ENCODE data around the gene VANGL1.

VANGL1 gene

DNA sequence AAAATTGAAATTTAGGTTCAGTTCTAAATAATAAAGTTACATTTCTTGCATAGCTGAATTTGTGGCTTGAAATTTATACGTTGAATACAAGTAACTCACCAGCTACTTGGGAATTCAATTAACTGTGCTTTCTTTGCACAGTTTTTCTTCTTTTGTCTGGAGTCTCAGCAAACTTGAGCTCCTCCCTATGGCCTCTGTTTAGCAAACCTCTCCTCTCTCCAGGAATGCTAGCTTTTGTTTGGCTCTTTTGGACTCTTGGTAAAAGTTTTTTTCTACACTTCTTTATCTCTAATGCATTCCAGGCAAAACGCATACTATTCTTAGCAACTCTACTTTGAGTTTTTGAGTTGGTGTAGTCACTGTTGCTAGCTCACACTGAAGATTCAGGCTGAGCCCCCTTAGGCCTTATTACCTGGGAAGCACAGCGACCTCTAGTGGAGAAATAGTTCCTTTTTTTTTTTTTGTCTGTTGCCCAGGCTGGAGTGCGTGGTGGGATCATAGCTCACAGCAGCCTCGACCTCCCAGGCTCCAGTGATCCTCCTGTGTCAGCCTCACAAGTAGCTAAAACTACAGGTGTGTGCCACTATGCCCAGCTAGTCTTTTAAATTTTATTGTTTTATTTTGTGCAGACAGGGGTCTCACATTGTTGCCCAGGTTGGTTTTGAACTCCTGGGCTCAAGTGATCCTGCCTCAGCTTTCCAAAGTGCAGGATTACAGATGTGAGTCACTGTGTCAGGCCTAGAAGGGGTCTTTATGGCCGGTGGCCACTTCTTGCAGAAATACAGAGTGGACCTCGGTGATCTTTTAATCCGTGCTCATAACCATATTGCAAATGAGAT lies 65.0 kb downstream of the VANGL1 start:
- peak; percentile 6 to 10 for DNase-seq (ENCODE audit: low read depth in 1 of 2, low spot score in 1 of 2)
- H3K27ac ChIP-seq (replicated peaks): no peak overlapping the region

DNA sequence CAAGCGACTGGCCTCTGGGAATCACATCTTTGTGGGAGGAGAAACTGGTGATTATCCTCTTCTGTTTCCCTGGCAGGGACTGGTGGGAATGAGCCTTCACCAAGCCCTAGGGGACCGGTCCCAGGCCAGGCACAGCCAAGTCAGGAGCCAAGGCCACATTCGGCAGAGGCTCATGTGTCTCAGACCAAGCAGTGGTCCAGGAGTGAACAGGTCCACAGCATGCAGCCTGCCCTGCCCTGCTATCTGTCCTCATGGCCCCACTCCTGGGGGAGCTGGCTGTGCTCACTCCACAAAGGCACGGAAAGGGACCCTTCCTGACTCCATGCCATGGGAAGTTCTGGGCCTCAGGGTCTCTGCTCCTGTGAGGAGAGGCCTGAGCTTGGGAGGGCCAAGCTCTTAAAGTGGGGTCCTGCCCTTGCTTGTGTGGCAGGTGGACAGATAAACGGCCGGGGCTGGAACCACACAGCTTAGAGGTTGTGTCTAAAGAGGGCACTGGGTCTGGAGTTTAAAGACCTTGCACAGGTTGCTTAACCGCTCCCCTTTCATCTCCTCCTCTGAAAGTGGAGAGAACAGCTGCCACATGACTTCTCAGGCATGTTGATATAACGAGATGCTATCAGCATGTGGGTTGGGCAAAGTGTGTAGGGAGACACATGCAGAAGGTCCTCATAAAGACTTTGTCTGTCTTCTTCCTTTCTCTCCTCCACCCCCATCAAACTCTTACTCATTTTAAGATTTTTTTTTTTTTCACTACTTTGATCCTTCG lies 69.3 kb downstream of the VANGL1 start:
- no peak for DNase-seq (ENCODE audit: low read depth in 1 of 2, low spot score in 1 of 2)
- Histone ChIP-seq H3K27me3 (ENCODE audit: insufficient read depth, poor library complexity, severe bottlenecking) (peaks cover under 1% of the 10 kb centered on the region), H3K27ac (replicated peaks) (no peak overlapping the region), H3K4me3 (replicated peaks; ENCODE audit: insufficient read depth, low read length) (no peak overlapping the region)
- TF ChIP-seq, protein P1, sequence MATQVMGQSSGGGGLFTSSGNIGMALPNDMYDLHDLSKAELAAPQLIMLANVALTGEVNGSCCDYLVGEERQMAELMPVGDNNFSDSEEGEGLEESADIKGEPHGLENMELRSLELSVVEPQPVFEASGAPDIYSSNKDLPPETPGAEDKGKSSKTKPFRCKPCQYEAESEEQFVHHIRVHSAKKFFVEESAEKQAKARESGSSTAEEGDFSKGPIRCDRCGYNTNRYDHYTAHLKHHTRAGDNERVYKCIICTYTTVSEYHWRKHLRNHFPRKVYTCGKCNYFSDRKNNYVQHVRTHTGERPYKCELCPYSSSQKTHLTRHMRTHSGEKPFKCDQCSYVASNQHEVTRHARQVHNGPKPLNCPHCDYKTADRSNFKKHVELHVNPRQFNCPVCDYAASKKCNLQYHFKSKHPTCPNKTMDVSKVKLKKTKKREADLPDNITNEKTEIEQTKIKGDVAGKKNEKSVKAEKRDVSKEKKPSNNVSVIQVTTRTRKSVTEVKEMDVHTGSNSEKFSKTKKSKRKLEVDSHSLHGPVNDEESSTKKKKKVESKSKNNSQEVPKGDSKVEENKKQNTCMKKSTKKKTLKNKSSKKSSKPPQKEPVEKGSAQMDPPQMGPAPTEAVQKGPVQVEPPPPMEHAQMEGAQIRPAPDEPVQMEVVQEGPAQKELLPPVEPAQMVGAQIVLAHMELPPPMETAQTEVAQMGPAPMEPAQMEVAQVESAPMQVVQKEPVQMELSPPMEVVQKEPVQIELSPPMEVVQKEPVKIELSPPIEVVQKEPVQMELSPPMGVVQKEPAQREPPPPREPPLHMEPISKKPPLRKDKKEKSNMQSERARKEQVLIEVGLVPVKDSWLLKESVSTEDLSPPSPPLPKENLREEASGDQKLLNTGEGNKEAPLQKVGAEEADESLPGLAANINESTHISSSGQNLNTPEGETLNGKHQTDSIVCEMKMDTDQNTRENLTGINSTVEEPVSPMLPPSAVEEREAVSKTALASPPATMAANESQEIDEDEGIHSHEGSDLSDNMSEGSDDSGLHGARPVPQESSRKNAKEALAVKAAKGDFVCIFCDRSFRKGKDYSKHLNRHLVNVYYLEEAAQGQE (IDR thresholded peaks at IDR 0.05; ENCODE audit: insufficient replicate concordance, low read depth): no peak
- TF ChIP-seq, protein P2, sequence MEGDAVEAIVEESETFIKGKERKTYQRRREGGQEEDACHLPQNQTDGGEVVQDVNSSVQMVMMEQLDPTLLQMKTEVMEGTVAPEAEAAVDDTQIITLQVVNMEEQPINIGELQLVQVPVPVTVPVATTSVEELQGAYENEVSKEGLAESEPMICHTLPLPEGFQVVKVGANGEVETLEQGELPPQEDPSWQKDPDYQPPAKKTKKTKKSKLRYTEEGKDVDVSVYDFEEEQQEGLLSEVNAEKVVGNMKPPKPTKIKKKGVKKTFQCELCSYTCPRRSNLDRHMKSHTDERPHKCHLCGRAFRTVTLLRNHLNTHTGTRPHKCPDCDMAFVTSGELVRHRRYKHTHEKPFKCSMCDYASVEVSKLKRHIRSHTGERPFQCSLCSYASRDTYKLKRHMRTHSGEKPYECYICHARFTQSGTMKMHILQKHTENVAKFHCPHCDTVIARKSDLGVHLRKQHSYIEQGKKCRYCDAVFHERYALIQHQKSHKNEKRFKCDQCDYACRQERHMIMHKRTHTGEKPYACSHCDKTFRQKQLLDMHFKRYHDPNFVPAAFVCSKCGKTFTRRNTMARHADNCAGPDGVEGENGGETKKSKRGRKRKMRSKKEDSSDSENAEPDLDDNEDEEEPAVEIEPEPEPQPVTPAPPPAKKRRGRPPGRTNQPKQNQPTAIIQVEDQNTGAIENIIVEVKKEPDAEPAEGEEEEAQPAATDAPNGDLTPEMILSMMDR (IDR thresholded peaks at IDR 0.05; ENCODE audit: insufficient read depth, low read length): no peak
- TF ChIP-seq POLR2AphosphoS5 (IDR thresholded peaks at IDR 0.05; ENCODE audit: low read depth) (no peak), SPI1 (IDR thresholded peaks at IDR 0.05; ENCODE audit: borderline replicate concordance, low read depth) (no peak), GABPA (IDR thresholded peaks at IDR 0.05; ENCODE audit: low read depth) (no peak)

More for the DNA sequence above, 65.0 kb downstream of the VANGL1 start:
- TF ChIP-seq, protein P2 (IDR thresholded peaks at IDR 0.05; ENCODE audit: insufficient read depth, low read length): peak; percentile 12
- TF ChIP-seq SPI1 (IDR thresholded peaks at IDR 0.05; ENCODE audit: borderline replicate concordance, low read depth): no peak
- Histone ChIP-seq H3K27me3 (ENCODE audit: insufficient read depth, poor library complexity, severe bottlenecking) (no peaks in the 10 kb centered on the region), H3K4me3 (replicated peaks; ENCODE audit: insufficient read depth, low read length) (no peak overlapping the region)

DNA sequence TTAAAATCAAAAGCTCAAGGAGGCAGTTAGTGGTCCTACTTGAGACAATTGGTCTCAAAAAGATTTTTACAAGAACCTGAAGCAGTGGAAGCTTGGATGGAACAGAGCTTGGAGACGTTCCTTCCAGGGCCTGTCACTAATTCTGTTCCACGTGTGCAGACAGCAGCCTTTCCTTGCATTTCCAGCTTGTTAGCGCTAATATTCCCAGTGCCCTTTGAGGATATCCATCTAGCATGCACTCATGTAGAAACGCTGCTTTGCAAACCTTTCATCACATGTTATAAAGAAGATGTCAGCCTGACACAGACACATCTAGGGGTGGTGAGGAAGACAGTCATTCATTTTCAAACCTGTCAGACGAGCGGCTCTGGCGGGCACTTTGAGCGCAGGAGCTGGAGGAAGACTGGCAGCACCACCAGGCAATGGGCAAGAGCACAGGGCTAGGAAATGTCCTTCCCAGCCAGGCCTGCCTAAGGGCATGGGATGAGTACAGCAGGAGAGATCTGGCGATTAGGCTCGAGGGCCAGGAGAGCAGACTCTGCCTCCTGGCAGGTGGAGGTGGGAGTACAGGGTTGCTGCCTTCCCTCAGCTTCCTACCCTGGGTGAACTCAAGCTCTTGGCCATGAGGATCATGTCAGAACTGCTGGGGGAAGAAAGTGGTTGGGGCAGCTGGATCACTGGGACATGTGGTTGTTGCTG lies 71.3 kb downstream of the VANGL1 start:
- H3K27ac ChIP-seq (replicated peaks): no peak overlapping the region
- TF ChIP-seq, protein P1 (IDR thresholded peaks at IDR 0.05; ENCODE audit: insufficient replicate concordance, low read depth): no peak
- TF ChIP-seq GABPA (IDR thresholded peaks at IDR 0.05; ENCODE audit: low read depth) (no peak), POLR2AphosphoS5 (IDR thresholded peaks at IDR 0.05; ENCODE audit: low read depth) (no peak), SPI1 (IDR thresholded peaks at IDR 0.05; ENCODE audit: borderline replicate concordance, low read depth) (no peak)
- TF ChIP-seq, protein P2 (IDR thresholded peaks at IDR 0.05; ENCODE audit: insufficient read depth, low read length): no peak

More for the DNA sequence above, 71.3 kb downstream of the VANGL1 start:
- DNase-seq (ENCODE audit: low read depth in 1 of 2, low spot score in 1 of 2): no peak
- no peak overlapping the region for H3K4me3 ChIP-seq (replicated peaks; ENCODE audit: insufficient read depth, low read length)
- H3K27me3 ChIP-seq (ENCODE audit: insufficient read depth, poor library complexity, severe bottlenecking): peaks cover 2% of the 10 kb centered on the region
